22Rv1 (cell line): ENCODE results near the gene STAP1.

ENCODE experiments used
- ZFX ChIP-seq: fragments of 450-650 bp; IDR thresholded peaks from 2 replicates; pipeline ENCODE4 v1.6.1; 2017; ENCODE audit warnings: antibody characterized with exemption, borderline replicate concordance
- TF ChIP-seq, protein P1 (sequence below): fragments of 450-650 bp; IDR thresholded peaks from 2 replicates; pipeline ENCODE4 v1.5.1; 2017; ENCODE audit warnings: mild to moderate bottlenecking

DNA sequence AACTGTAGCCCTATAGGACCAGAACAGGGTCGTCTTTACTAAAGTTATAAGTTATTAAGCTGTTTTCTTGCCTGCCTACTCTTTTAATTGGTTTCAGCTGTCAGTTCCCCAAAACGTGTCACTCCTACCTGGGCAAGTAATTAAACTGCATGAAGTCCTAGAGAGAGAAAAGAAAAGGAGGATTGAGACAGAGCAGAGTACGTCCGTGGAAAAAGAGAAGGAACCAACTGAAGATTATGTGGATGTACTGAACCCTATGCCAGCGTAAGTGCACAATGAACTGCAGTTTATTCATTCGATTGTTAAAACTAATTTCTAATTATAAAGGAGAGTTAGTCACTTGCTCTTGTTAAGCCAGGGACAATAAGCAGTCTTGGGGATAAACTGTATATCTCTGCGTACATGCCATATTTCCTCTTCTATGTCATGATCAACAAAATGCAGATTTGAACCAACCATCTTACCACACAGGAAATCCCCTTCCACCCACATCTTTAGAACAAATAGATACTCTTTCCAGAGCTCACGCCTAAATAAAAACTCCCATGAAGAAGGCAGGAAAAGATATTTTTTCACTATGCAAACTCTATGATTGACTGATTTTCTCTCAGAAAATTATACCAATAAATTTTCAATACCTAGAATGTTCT, 22.8 kb downstream of the STAP1 start:
- TF ChIP-seq, protein P1, sequence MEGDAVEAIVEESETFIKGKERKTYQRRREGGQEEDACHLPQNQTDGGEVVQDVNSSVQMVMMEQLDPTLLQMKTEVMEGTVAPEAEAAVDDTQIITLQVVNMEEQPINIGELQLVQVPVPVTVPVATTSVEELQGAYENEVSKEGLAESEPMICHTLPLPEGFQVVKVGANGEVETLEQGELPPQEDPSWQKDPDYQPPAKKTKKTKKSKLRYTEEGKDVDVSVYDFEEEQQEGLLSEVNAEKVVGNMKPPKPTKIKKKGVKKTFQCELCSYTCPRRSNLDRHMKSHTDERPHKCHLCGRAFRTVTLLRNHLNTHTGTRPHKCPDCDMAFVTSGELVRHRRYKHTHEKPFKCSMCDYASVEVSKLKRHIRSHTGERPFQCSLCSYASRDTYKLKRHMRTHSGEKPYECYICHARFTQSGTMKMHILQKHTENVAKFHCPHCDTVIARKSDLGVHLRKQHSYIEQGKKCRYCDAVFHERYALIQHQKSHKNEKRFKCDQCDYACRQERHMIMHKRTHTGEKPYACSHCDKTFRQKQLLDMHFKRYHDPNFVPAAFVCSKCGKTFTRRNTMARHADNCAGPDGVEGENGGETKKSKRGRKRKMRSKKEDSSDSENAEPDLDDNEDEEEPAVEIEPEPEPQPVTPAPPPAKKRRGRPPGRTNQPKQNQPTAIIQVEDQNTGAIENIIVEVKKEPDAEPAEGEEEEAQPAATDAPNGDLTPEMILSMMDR: no peak
- TF ChIP-seq ZFX: no peak
